Stimulated activated CD4-positive, alpha-beta T cell treated with anti-CD3 and anti-CD28 coated beads, TNF-alpha, amount 100 ng/mL, for 24 hours (primary cell): ENCODE results near the gene PADI1.
A peak's percentile ranks its signal among the peaks of the same experiment; 100 is the strongest.

Experiments used
- DNase-seq, 3 experiments: peaks; one replicate each; pipeline ENCODE4 v3.0.0-alpha.2; 2020; ENCODE audit warnings: low read depth in 3 of 3

PADI1 gene

GRCh38 chr1:17196496-17197185 is 8.3 kb upstream of the PADI1 start:
- no peak for DNase-seq

GRCh38 chr1:17197696-17198095 is 7.2 kb upstream of the PADI1 start:
- no peak for DNase-seq

- DNase-seq: no peak
Observed at GRCh38 chr1:17198476-17199258, 6.3 kb upstream of the PADI1 start.

GRCh38 chr1:17199267-17200044 is 5.5 kb upstream of the PADI1 start:
- no peak for DNase-seq

GRCh38 chr1:17200246-17200645 is 4.7 kb upstream of the PADI1 start:
- DNase-seq: no peak

- DNase-seq: no peak
Observed at GRCh38 chr1:17200756-17201155, 4.2 kb upstream of the PADI1 start.

GRCh38 chr1:17201201-17202021 is 3.5 kb upstream of the PADI1 start:
- no peak for DNase-seq

- DNase-seq: no peak
Observed at GRCh38 chr1:17205652-17206051, 724 bp downstream of the PADI1 start.

GRCh38 chr1:17206196-17206595 is 1.3 kb downstream of the PADI1 start:
- DNase-seq: no peak

- no peak for DNase-seq
Observed at GRCh38 chr1:17207046-17207445, 2.1 kb downstream of the PADI1 start.

- no peak for DNase-seq
Observed at GRCh38 chr1:17207540-17207939, 2.6 kb downstream of the PADI1 start.

- peak; percentile 30 to 60 (median 39) for DNase-seq
Observed at GRCh38 chr1:17207966-17208418, 3.1 kb downstream of the PADI1 start.

GRCh38 chr1:17208546-17208945 is 3.6 kb downstream of the PADI1 start:
- DNase-seq: no peak

- DNase-seq: no peak
Observed at GRCh38 chr1:17209430-17209829, 4.5 kb downstream of the PADI1 start.

- DNase-seq: no peak
Observed at GRCh38 chr1:17210176-17210575, 5.2 kb downstream of the PADI1 start.

- DNase-seq: no peak
Observed at GRCh38 chr1:17211377-17211776, 6.4 kb downstream of the PADI1 start.

GRCh38 chr1:17212009-17212408 is 7.1 kb downstream of the PADI1 start:
- no peak for DNase-seq

GRCh38 chr1:17212487-17213121 is 7.7 kb downstream of the PADI1 start:
- DNase-seq: peak; percentile 15 to 62 (median 19)

GRCh38 chr1:17213148-17213781 is 8.3 kb downstream of the PADI1 start:
- DNase-seq: no peak

- DNase-seq: no peak
Observed at GRCh38 chr1:17213782-17214148, 8.8 kb downstream of the PADI1 start.
